HG03159 (cell line): ENCODE results near the gene IGFN1.
"Not testable (repeated sequence)": the region's sequence is repeated elsewhere in the genome, so short reads cannot be mapped to it uniquely, and the experiment has no call there.

Experiments
- ATAC-seq: cut with Tn5 transposase; IDR thresholded peaks from one replicate; pipeline ENCODE4 v1.9.1; 2021; ENCODE audit warnings: mild to moderate bottlenecking, moderate library complexity; ENCODE audit not compliant: unreplicated experiment

IGFN1 gene

DNA sequence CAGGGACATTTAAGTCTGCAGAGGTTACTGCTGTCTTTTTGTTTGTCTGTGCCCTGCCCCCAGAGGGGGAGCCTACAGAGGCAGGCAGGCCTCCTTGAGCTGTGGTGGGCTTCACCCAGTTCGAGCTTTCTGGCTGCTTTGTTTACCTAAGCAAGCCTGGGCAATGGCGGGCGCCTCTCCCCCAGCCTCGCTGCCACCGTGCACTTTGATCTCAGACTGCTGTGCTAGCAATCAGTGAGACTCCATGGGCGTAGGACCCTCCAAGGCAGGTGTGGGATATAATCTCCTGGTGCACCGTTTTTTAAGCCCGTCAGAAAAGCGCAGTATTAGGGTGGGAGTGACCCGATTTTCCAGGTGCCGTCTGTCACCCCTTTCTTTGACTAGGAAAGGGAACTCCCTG lies 49.0 kb downstream of the IGFN1 start:
- ATAC-seq = not testable (repeated sequence)

DNA sequence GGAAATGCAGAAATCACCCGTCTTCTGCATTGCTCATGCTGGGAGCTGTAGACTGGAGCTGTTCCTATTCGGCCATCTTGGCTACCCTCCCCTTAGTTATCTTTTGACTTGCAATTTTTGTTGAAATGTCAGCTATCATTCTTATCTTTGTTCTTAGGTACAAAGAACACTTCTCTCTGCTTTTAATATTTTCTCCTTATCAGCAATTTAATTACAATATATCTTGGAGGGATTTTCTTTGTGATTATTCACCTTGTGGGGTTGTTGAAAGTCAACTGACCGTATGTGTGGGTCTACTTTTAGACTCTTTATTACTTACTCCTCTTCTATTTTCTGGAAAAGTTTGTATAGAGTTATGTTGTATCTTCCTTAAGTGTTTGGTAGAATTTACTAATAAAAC lies 49.5 kb downstream of the IGFN1 start:
- no peak for ATAC-seq

DNA sequence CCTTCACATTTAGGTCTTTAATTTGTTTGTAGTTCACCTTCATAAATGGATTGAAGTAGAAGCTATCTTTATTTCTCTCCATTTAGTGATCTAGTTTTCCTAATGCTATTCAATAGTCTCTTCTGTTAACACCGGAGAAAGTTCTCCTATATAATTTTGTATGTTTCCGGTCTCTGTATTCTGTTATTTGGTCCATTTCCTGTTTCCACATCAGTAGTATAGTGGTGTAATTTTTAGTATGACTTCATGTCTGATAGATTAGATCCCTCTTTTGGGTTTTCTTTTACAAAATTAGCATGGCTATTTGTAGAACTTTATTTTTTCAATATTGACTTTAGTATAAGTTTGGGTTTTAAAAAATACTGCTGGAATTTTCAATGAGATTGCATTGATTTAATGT lies 51.1 kb downstream of the IGFN1 start:
- ATAC-seq = no peak

DNA sequence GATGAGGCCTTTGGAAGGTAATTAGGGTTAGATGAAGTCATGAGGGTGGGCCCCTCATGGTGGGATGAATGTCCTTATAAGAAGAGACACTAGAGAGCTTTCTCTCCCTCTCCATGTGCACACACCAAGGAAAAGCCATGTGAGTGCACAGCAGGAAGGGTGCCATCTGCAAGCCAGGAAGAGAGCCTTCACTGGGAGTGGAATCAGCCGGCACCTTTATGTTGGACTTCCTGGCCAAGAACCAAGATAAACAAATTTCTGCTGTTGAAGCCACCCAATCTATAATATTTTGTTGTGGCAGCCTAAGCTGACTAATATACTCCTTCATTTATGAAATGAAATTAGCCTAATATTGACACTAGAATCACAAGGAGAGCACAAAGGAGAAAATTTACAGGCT lies 54.5 kb downstream of the IGFN1 start:
- no peak for ATAC-seq

GRCh38 chr1:201248721-201249559 lies 58.3 kb downstream of the IGFN1 start:
- no peak for ATAC-seq

GRCh38 chr1:201250326-201251011 lies 59.8 kb downstream of the IGFN1 start:
- no peak for ATAC-seq

- ATAC-seq = no peak
Observed at GRCh38 chr1:201251411-201251810, 60.8 kb downstream of the IGFN1 start.

GRCh38 chr1:201251851-201252430 lies 61.3 kb downstream of the IGFN1 start:
- no peak for ATAC-seq

DNA sequence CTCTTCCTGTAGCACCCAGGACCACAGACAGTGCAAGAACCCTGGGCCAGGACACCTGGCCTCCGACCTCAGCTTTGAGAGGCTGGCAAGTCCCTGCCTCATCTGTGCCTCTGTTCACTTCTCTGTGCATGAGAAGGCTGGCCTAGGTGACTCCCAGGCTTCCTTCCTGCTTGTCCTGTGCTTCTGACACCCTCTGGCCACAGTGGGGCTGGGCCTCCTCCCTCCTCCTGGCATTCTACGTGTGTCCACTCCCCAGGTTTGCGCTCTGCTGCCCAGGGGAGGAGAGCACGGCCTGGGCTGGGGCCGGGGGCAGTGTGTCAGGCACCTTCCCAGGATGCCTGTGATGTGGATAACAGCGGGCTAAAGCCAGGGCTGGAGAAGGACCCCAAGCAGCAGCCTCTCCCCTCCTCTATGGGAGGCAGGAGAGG lies 62.3 kb downstream of the IGFN1 start:
- ATAC-seq = no peak

GRCh38 chr1:201253411-201253810 lies 62.8 kb downstream of the IGFN1 start:
- no peak for ATAC-seq

- ATAC-seq = no peak
Observed at GRCh38 chr1:201253906-201254624, 63.4 kb downstream of the IGFN1 start.

DNA sequence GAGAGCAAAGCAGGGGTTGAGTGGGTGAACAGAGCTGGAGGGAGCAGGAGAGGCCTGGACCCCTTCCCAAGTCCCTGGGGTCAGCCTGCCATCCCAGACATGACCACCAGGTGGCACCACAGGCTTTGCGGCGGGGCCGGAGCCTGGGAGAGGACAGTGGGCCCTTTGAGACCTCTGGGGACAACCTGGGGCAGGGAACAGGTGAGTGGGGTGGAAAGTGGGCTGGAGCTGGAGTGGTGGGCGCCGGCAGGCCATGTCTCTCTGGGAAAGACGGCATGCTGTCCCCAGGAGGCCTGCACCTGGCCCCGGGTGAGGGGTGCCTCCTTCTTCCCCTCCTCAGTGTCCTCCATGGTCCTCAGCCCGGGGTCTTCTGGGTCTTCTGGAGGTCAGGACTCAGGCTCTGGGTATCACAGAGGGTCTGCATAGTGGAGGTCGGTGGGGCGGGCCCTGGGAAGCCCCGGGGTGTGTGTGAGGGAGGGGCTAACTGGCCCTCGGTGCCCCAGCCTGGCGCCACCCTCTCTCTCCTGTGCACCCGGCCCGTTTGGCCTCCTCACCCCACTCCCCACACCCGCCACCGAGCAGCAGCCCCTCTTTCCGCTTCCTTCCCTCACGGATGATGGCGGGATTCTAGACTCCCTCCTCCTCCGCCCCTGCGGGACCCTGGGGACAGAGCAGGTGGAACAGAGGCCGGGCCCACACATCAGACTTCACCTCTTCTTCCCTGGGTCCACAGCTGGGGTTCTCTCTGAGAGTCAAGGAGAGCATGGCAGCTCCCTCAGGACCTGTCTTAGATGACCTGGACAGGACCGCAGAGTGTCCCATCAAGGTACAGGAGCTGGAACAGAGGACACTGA lies 64.2 kb downstream of the IGFN1 start:
- ATAC-seq = peak; percentile 57

- ATAC-seq = no peak
Observed at GRCh38 chr1:201255479-201256362, 65.1 kb downstream of the IGFN1 start.

DNA sequence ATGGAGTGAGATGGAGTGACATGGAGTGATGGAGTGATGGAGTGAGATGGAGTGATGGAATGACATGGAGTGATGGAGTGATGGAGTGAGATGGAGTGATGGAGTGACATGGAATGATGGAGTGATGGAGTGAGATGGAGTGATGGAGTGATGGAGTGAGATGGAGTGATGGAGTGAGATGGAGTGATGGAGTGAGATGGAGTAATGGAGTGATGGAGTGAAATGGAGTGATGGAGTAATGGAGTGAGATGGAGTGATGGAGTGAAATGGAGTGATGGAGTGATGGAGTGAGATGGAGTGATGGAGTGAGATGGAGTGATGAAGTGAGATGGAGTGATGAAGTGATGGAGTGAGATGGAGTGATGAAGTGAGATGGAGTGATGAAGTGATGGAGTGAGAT lies 67.5 kb downstream of the IGFN1 start:
- not testable (repeated sequence) for ATAC-seq

GRCh38 chr1:201258763-201259230 lies 68.2 kb downstream of the IGFN1 start:
- ATAC-seq = no peak

DNA sequence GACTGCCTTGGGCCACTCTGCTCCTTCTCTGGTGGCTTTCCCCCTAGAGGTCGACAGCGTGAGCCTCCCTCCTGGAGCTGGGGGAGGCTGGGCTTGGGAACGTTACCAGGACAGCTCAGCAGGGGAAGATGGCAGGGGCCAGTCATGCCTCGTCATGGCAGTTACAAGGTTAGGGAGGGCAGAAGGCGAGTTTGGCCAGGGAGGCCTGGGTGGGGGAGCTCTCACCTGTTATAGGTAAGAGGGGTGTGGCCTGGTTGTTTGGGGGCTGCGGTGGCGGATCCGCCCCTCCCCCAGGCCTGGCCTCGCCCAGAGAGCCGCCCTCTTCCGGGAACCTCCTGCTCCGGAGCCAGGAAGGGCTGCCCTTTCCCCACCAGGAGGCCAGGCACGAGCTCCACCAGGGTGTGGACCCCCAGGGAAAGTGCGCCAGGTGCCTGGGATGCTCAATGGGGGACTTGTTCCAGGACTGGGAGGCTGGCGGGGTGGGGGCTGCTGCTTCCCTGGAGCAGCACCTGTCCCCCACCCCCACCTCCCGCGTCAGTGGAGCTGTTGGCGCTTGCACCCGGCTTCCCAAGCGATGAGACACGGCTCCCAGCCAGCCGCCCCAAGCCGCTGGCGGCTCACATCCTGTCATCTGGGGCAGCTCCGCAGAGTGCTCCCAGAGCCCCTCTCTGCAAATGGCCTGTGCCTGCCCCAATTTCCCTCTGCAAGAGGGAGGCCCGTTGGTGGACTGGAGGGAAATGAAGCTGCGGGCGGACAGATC lies 69.0 kb downstream of the IGFN1 start:
- no peak for ATAC-seq

- no peak for ATAC-seq
Observed at GRCh38 chr1:201260236-201260590, 69.6 kb downstream of the IGFN1 start.

DNA sequence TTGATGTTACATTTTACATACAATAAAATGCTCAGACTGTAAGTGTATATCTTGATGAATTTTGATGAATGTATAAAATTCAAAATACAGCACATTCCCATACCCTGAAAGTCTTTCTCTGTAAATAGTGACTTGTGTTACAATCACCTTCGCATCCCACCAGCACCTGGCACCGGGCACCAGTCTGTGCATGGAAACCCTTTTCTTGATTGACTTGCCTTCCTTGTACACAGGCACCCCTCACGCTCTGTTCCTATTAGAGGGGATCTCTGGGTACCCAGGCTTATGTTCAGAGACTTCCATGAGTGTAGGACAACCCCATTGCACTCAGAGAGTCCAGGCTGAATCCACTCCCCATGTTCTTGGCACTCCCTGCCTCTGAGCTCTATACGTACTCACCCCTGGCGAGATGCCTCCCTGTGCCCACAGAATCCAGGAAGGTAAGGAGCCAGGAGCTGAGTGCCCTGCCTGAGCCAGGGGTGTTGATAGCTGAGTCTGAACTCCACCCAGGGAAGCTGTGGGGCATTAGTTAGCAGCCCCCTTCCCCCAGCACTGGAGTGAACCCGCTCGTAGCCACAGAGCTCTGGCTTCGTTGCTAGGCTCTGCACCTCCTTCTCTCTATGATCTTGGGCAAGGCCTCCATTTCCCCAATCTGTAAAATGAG lies 70.2 kb downstream of the IGFN1 start:
- ATAC-seq = no peak
